ENCODE measurements around the gene FZD10. TPM values are rescaled to one million over a fixed set of nuclear protein-coding genes. Genes with fewer than 3 reads are reported as not detected.

Gene FZD10
- total and polyA plus RNA-seq, 8 donors: 0.04 to 0.26 (median 0.14) TPM

- FAIRE-seq: no peak
- DNase-seq: no peak
- H3K27ac ChIP-seq: no peak overlapping the region
- H3K36me3 ChIP-seq: no peaks in the 10 kb centered on the region
- intact Hi-C loops (cut with DNase I): no loop called here
- WGBS, 2 donors: 57 to 74% methylated on average over 14 of the region's 14 CpGs
- no peaks in the 10 kb centered on the region for H3K27me3 ChIP-seq
- no peaks in the 10 kb centered on the region for H3K4me1 ChIP-seq
- TF ChIP-seq, protein P1, sequence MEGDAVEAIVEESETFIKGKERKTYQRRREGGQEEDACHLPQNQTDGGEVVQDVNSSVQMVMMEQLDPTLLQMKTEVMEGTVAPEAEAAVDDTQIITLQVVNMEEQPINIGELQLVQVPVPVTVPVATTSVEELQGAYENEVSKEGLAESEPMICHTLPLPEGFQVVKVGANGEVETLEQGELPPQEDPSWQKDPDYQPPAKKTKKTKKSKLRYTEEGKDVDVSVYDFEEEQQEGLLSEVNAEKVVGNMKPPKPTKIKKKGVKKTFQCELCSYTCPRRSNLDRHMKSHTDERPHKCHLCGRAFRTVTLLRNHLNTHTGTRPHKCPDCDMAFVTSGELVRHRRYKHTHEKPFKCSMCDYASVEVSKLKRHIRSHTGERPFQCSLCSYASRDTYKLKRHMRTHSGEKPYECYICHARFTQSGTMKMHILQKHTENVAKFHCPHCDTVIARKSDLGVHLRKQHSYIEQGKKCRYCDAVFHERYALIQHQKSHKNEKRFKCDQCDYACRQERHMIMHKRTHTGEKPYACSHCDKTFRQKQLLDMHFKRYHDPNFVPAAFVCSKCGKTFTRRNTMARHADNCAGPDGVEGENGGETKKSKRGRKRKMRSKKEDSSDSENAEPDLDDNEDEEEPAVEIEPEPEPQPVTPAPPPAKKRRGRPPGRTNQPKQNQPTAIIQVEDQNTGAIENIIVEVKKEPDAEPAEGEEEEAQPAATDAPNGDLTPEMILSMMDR (IDR thresholded peaks at IDR 0.05): no peak
- no peak for ATAC-seq
- no peak overlapping the region for H3K4me3 ChIP-seq
- no peaks in the 10 kb centered on the region for H3K9me3 ChIP-seq
These were observed 31.2 kb upstream of the FZD10 start for GRCh38 chr12:130131025-130131424.

DNA sequence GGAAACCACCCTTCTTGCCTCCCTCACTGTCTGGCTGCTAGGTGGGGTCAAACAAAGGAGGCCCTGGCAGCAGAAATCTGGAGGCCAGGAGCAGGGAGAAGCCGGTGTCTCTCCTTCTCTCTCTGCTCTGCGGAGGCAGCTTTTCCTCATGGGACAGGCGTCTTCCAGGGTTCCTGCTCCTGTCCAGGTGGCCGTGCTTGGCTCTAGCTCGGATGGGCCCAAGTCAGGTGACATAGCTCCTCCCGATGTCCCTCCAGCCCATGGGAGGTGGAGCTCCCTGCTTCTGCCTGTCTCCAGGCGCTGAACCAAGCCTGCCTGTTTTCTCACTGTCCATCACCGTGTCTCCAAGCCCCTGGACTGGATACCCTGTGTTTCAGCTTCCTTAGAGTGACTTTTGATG, 30.5 kb upstream of the FZD10 start:
- DNase-seq (no peak), FAIRE-seq (no peak), ATAC-seq (no peak)
- Histone ChIP-seq H3K36me3 (no peaks in the 10 kb centered on the region), H3K27me3 (no peaks in the 10 kb centered on the region), H3K4me3 (no peak overlapping the region), H3K9me3 (no peaks in the 10 kb centered on the region), H3K4me1 (no peaks in the 10 kb centered on the region), H3K27ac (no peak overlapping the region)
- WGBS, 2 donors: 51 to 63% methylated on average over 8 of the region's 8 CpGs
- TF ChIP-seq, protein P1 (IDR thresholded peaks at IDR 0.05): no peak
- intact Hi-C loops (cut with DNase I): no loop called here

GRCh38 chr12:130132831-130133511, 29.3 kb upstream of the FZD10 start:
- Histone ChIP-seq H3K4me1 (no peaks in the 10 kb centered on the region), H3K27me3 (peaks cover 0 to 4% (median 0%) of the 10 kb centered on the region in 4 donors), H3K27ac (no peak overlapping the region), H3K36me3 (no peaks in the 10 kb centered on the region), H3K4me3 (no peak overlapping the region), H3K9me3 (no peaks in the 10 kb centered on the region)
- intact Hi-C loops (cut with DNase I): no loop called here
- DNase-seq (no peak), ATAC-seq (no peak), FAIRE-seq (no peak)
- 36 to 45% methylated on average over 14 of the region's 14 CpGs for WGBS, 2 donors
- TF ChIP-seq, protein P1 (IDR thresholded peaks at IDR 0.05): no peak

DNA sequence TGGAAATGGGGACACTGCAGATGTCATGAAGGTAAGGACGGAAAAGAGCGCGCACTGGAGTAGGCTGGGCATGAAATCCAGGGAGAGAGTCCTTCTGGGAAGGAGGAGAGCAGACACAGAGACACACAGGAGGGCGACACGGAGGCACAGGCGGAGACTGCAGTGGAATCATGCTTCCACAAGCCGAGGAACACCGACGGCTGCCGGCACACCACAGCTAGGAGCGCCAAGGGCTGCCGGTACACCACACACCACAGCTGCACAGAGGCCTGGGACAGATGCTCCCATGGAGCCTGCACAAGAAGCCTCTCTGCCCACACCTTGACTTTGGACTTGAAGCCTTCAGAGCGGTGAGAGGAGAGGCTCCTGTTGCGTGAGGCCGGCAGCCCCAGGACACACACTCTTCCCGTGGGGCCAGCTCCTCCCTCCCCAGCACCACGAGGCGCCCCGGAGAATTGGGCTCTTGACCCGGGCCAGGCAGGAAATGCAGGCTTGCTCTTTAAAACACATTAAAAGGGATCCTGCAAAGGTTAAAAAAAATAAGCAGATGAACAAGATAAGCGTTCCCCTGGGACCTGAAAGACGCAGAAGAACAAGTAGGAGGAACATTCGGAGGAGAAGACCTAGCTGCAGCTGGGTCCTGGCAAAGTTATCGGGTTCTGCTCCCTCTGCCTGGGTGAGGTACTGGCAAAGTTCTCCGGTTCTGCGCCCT, 28.3 kb upstream of the FZD10 start:
- intact Hi-C loops (cut with DNase I): no loop called here
- Histone ChIP-seq H3K27ac (no peak overlapping the region), H3K27me3 (peaks cover 0 to 4% (median 0%) of the 10 kb centered on the region in 4 donors), H3K36me3 (no peaks in the 10 kb centered on the region), H3K4me1 (no peaks in the 10 kb centered on the region), H3K9me3 (no peaks in the 10 kb centered on the region), H3K4me3 (no peak overlapping the region)
- ATAC-seq (no peak), DNase-seq (no peak), FAIRE-seq (no peak)
- TF ChIP-seq, protein P1 (IDR thresholded peaks at IDR 0.05): no peak
- 62% methylated on average over 26 of the region's 26 CpGs for WGBS, 2 donors

DNA sequence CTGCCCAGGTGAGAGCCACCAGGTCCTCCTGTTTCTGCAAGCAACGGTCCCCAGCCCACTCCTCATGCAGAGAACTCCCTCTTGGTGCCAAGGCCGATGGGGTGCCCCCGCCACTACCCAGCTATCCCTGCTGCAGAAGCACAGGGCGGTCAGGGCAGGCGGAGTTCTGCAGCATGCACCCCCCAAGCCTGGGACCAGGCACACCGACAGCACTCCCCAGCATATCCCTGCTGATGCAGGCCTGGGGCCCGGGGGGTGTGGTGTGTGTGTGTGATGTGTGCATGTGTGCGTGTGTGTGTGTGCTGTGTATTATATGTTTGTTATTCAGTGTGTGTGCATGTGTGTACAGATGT, 27.7 kb upstream of the FZD10 start:
- 63 to 68% methylated on average over 8 of the region's 8 CpGs for WGBS, 2 donors
- DNase-seq (no peak), FAIRE-seq (no peak), ATAC-seq (no peak)
- H3K27me3 ChIP-seq: peaks cover 0 to 4% (median 0%) of the 10 kb centered on the region in 4 donors
- no peak overlapping the region for H3K27ac ChIP-seq
- H3K4me1 ChIP-seq: no peaks in the 10 kb centered on the region
- H3K9me3 ChIP-seq: no peaks in the 10 kb centered on the region
- intact Hi-C loops (cut with DNase I): no loop called here
- TF ChIP-seq, protein P1 (IDR thresholded peaks at IDR 0.05): no peak
- H3K36me3 ChIP-seq: no peaks in the 10 kb centered on the region
- H3K4me3 ChIP-seq: no peak overlapping the region

Data from pancreas (tissue), 10 donors.